H9 (cell line): ENCODE data around the gene KCNIP4. TPM values are rescaled to one million over a fixed set of nuclear protein-coding genes. Genes with fewer than 3 reads are reported as not detected.
A peak's percentile ranks its signal among the peaks of the same experiment; 100 is the strongest.

ENCODE experiments used
- DNase-seq: peaks from one replicate; pipeline ENCODE4 v3.0.0-alpha.2; 2017
- H2AFZ ChIP-seq: one replicate; pipeline ENCODE4 v1.6.1; 2013; ENCODE audit warnings: mild to moderate bottlenecking, low read length, control low read depth, moderate library complexity
- H2AK5ac ChIP-seq: 2 replicates; pipeline ENCODE4 v1.6.1; 2013; ENCODE audit warnings: low read length, control low read depth, mixed read lengths; ENCODE audit not compliant: insufficient read length
- H2BK120ac ChIP-seq: one replicate; pipeline ENCODE4 v1.6.1; 2013; ENCODE audit warnings: low read depth, mild to moderate bottlenecking, low read length, control low read depth, inconsistent platforms; ENCODE audit not compliant: poor library complexity, severe bottlenecking
- H2BK12ac ChIP-seq: 2 replicates; pipeline ENCODE4 v1.6.1; 2013; ENCODE audit warnings: low read length, control low read depth, mixed read lengths, low read depth; ENCODE audit not compliant: insufficient read length
- H2BK15ac ChIP-seq: 2 replicates; pipeline ENCODE4 v1.6.1; 2013; ENCODE audit warnings: low read depth, low read length, control low read depth
- H2BK20ac ChIP-seq: one replicate; pipeline ENCODE4 v1.6.1; 2013; ENCODE audit warnings: low read depth, mild to moderate bottlenecking, low read length, control low read depth, inconsistent platforms; ENCODE audit not compliant: poor library complexity, severe bottlenecking
- H2BK5ac ChIP-seq: 2 replicates; pipeline ENCODE4 v1.6.1; 2013; ENCODE audit warnings: low read length, control low read depth, mixed read lengths; ENCODE audit not compliant: insufficient read length
- H3K14ac ChIP-seq: 2 replicates; pipeline ENCODE4 v1.6.1; 2013; ENCODE audit warnings: low read length, control low read depth; ENCODE audit not compliant: insufficient read depth
- H3K18ac ChIP-seq: 2 replicates; pipeline ENCODE4 v1.6.1; 2013; ENCODE audit warnings: low read depth, mild to moderate bottlenecking, mixed read lengths, low read length, control low read depth; ENCODE audit not compliant: insufficient read length
- H3K23ac ChIP-seq: 2 replicates; pipeline ENCODE4 v1.6.1; 2013; ENCODE audit warnings: low read length, control low read depth, mixed read lengths, low read depth; ENCODE audit not compliant: insufficient read length
- H3K23me2 ChIP-seq: 2 replicates; pipeline ENCODE4 v1.6.1; 2013; ENCODE audit warnings: low read depth, mild to moderate bottlenecking, mixed read lengths, low read length, control low read depth; ENCODE audit not compliant: insufficient read length, poor library complexity, severe bottlenecking
- H3K27ac ChIP-seq: 2 replicates; pipeline ENCODE4 v1.5.1; 2013; ENCODE audit warnings: low read length, control low read depth, mixed read lengths, low read depth; ENCODE audit not compliant: insufficient read length
- H3K27me3 ChIP-seq: 2 replicates; pipeline ENCODE4 v1.6.1; 2013; ENCODE audit warnings: low read length, control low read depth, inconsistent platforms; ENCODE audit not compliant: insufficient read depth
- H3K4ac ChIP-seq: 2 replicates; pipeline ENCODE4 v1.6.1; 2013; ENCODE audit warnings: low read depth, mild to moderate bottlenecking, control low read depth, inconsistent platforms, low read length, moderate library complexity
- H3K4me1 ChIP-seq: 2 replicates; pipeline ENCODE4 v1.6.1; 2013; ENCODE audit warnings: low read length, control low read depth, inconsistent platforms; ENCODE audit not compliant: insufficient read depth
- H3K4me2 ChIP-seq: 2 replicates; pipeline ENCODE4 v1.6.1; 2013; ENCODE audit warnings: low read length, control low read depth, mixed read lengths; ENCODE audit not compliant: insufficient read length, insufficient read depth
- H3K56ac ChIP-seq: 2 replicates; pipeline ENCODE4 v1.6.1; 2013; ENCODE audit warnings: low read depth, mild to moderate bottlenecking, mixed read lengths, low read length, control low read depth; ENCODE audit not compliant: insufficient read length
- H3K79me1 ChIP-seq: 2 replicates; pipeline ENCODE4 v1.6.1; 2013; ENCODE audit warnings: low read depth, mild to moderate bottlenecking, moderate library complexity, low read length, control low read depth, inconsistent platforms; ENCODE audit not compliant: insufficient read depth, poor library complexity, severe bottlenecking
- H3K79me2 ChIP-seq: 2 replicates; pipeline ENCODE4 v1.6.1; 2013; ENCODE audit warnings: low read length, control low read depth, inconsistent platforms; ENCODE audit not compliant: insufficient read depth
- H3K9ac ChIP-seq: 2 replicates; pipeline ENCODE4 v1.6.1; 2013; ENCODE audit warnings: low read length, control low read depth, mixed read lengths; ENCODE audit not compliant: insufficient read length; ENCODE audit errors: extremely low read depth
- H3K9me3 ChIP-seq: one replicate; pipeline ENCODE4 v1.6.1; 2013; ENCODE audit warnings: low read depth, low read length, inconsistent platforms; ENCODE audit not compliant: control insufficient read depth
- H3T11ph ChIP-seq: one replicate; pipeline ENCODE4 v1.6.1; 2013; ENCODE audit warnings: mild to moderate bottlenecking, low read length, control low read depth, inconsistent platforms
- H4K20me1 ChIP-seq: one replicate; pipeline ENCODE4 v1.6.1; 2013; ENCODE audit not compliant: control insufficient read depth, insufficient read length, insufficient read depth
- H4K5ac ChIP-seq: 2 replicates; pipeline ENCODE4 v1.6.1; 2013; ENCODE audit warnings: low read depth, mild to moderate bottlenecking, mixed read lengths, low read length, control low read depth; ENCODE audit not compliant: insufficient read length
- H4K8ac ChIP-seq: replicated peaks from 2 replicates; pipeline ENCODE4 v1.6.1; 2013; ENCODE audit warnings: low read length, control low read depth, mixed read lengths, low read depth; ENCODE audit not compliant: insufficient read length
- H4K91ac ChIP-seq: 2 replicates; pipeline ENCODE4 v1.6.1; 2013; ENCODE audit warnings: low read depth, mild to moderate bottlenecking, moderate library complexity, mixed read lengths, low read length, control low read depth; ENCODE audit not compliant: insufficient read length
- H3K27ac Mint-ChIP-seq, 3 experiments: 2 replicates in 2 of 3; 3 replicates in 1 of 3; pipeline ENCODE4 v1.8.0; 2020 to 2021; ENCODE audit warnings: mixed read lengths in 3 of 3, mild to moderate bottlenecking in 1 of 3, moderate library complexity in 1 of 3
- H3K27me3 Mint-ChIP-seq: 2 replicates; pipeline ENCODE4 v1.8.0; 2021; ENCODE audit warnings: low read depth, mild to moderate bottlenecking, moderate library complexity, mixed read lengths
- H3K36me3 Mint-ChIP-seq, 3 experiments: 2 replicates in 2 of 3; 3 replicates in 1 of 3; pipeline ENCODE4 v1.8.0; 2020 to 2021; ENCODE audit warnings: low read depth in 3 of 3, mixed read lengths in 3 of 3; ENCODE audit not compliant: insufficient read depth in 1 of 3
- H3K4me1 Mint-ChIP-seq, 2 experiments: 2 replicates each; pipeline ENCODE4 v1.8.0; 2020; ENCODE audit warnings: mixed read lengths in 2 of 2
- H3K4me3 Mint-ChIP-seq, 2 experiments: 2 replicates in 1 of 2; 3 replicates in 1 of 2; pipeline ENCODE4 v1.8.0; 2020 to 2021; ENCODE audit warnings: mild to moderate bottlenecking in 2 of 2, mixed read lengths in 2 of 2, moderate library complexity in 1 of 2
- H3K9me3 Mint-ChIP-seq, 2 experiments: 2 replicates in 1 of 2; 3 replicates in 1 of 2; pipeline ENCODE4 v1.8.0; 2020; ENCODE audit warnings: mild to moderate bottlenecking in 2 of 2, mixed read lengths in 2 of 2, moderate library complexity in 1 of 2
- WGBS: extraction: QIAGEN DNeasy Blood & Tissue Kit; methylation state at CpG from one replicate; pipeline ENCODE4 v1.1.7; 2013; ENCODE audit warnings: missing lambda C conversion rate, low lambda C conversion rate, mixed read lengths; ENCODE audit not compliant: insufficient read length; ENCODE audit errors: extremely low coverage; 5-methylcytosine and 5-hydroxymethylcytosine counted together
- total RNA-seq: library from RNA; stranded (reverse); gene quantifications from 2 replicates; pipeline ENCODE4 v1.2.1, GENCODE V29; 2021
- TF ChIP-seq, protein P1 (sequence below): fragments of 200-600 bp; sonication (generic); conservative IDR thresholded peaks from 3 replicates; pipeline ENCODE4 v1.8.0; 2021; ENCODE audit warnings: antibody characterized with exemption, mild to moderate bottlenecking

KCNIP4 gene
- total RNA-seq, 1 experiment from 2014 or later, result not detected

DNA sequence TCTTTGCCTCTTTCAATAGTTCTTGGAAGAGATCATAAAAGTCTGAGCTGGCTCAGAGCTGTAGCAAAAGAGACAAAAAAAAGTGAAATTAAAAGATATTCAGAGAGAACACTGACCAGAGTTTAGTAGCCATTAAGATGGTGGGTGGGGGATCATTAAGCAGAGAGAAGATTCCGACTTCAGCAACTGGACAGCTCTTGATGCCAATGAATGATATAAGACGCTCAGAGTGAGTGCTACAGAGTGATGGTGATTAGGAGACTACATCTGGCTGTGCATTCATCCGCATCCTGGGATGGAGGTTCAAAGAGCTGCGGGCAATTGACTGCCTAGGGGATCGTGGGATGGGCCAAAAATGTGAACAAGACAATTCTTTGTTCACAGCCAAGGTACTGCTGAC lies 1069.8 kb downstream of the KCNIP4 start:
- Mint-ChIP-seq H3K4me3 (no peak overlapping the region), H3K9me3 (no peaks in the 10 kb centered on the region), H3K36me3 (no peaks in the 10 kb centered on the region), H3K27ac (peak overlapping the region in 1 of 3 experiments; percentile 74; a peak in 1 of 7 replicates), H3K4me1 (no peaks in the 10 kb centered on the region), H3K27me3 (no peaks in the 10 kb centered on the region)
- no peak overlapping the region for H3K14ac ChIP-seq
- H3K23me2 ChIP-seq, result no peaks in the 10 kb centered on the region
- H3K79me2 ChIP-seq, result no peaks in the 10 kb centered on the region
- H2BK12ac ChIP-seq, result no peak overlapping the region
- H4K5ac ChIP-seq, result no peak overlapping the region
- H3K79me1 ChIP-seq, result no peaks in the 10 kb centered on the region
- H4K8ac ChIP-seq, result no peak overlapping the region
- no CpG with 5 or more reads among the region's 5 CpGs for WGBS
- no peaks in the 10 kb centered on the region for H3K27me3 ChIP-seq
- no peak overlapping the region for H2AFZ ChIP-seq
- H3K56ac ChIP-seq, result no peak overlapping the region
- no peak overlapping the region for H3K4ac ChIP-seq
- H4K91ac ChIP-seq, result no peak overlapping the region
- no peak overlapping the region for H3K9ac ChIP-seq
- no peak overlapping the region for H2BK20ac ChIP-seq
- H3K23ac ChIP-seq, result no peak overlapping the region
- H3K9me3 ChIP-seq, result no peaks in the 10 kb centered on the region
- H3T11ph ChIP-seq, result no peak overlapping the region
- no peak overlapping the region for H2BK15ac ChIP-seq
- DNase-seq, result no peak
- H3K27ac ChIP-seq, result no peak overlapping the region
- TF ChIP-seq, protein P1, sequence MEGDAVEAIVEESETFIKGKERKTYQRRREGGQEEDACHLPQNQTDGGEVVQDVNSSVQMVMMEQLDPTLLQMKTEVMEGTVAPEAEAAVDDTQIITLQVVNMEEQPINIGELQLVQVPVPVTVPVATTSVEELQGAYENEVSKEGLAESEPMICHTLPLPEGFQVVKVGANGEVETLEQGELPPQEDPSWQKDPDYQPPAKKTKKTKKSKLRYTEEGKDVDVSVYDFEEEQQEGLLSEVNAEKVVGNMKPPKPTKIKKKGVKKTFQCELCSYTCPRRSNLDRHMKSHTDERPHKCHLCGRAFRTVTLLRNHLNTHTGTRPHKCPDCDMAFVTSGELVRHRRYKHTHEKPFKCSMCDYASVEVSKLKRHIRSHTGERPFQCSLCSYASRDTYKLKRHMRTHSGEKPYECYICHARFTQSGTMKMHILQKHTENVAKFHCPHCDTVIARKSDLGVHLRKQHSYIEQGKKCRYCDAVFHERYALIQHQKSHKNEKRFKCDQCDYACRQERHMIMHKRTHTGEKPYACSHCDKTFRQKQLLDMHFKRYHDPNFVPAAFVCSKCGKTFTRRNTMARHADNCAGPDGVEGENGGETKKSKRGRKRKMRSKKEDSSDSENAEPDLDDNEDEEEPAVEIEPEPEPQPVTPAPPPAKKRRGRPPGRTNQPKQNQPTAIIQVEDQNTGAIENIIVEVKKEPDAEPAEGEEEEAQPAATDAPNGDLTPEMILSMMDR, result no peak
- H2BK120ac ChIP-seq, result no peak overlapping the region
- H3K4me1 ChIP-seq, result no peaks in the 10 kb centered on the region
- H2BK5ac ChIP-seq, result no peak overlapping the region
- H3K18ac ChIP-seq, result no peak overlapping the region
- no peaks in the 10 kb centered on the region for H4K20me1 ChIP-seq
- no peak overlapping the region for H3K4me2 ChIP-seq
- H2AK5ac ChIP-seq, result no peak overlapping the region
